Measurements from ENCODE around the gene FCRLB.

- TF ChIP-seq CTCF (IDR thresholded peaks at IDR 0.05; ENCODE audit: borderline replicate concordance, extremely low read depth, low read length, poor library complexity, severe bottlenecking), result no peak
- TF ChIP-seq EZH2 (IDR thresholded peaks at IDR 0.05; ENCODE audit: borderline replicate concordance, low read depth, low read length, severe bottlenecking), result no peak
Measured at GRCh38 chr1:161736335-161736969, 15.1 kb downstream of the FCRLB start.
